HG03460 (cell line): ENCODE results near the gene NT5DC1.

ENCODE experiments used
- ATAC-seq: cut with Tn5 transposase; IDR thresholded peaks from one replicate; pipeline ENCODE4 v1.9.1; 2021; ENCODE audit not compliant: unreplicated experiment

The NT5DC1 gene

DNA sequence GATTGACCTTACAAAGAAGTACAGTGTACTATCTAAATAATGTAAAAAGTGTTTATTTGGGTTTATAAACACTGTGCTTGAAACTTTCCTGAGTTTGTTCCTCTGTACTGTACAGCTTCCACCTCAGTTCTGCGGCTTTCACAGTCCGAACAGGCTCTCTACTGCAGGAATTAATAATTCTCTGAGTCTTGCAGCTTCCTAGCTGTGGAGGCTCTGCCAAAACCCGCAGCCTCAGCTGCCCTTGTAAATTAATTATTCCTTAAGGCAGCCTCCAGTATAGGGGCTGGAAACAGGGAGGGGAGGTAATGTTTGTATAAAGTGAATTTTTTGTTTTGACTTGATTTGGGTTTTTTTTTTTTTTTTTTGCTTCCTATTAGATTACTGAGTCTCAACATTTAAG lies 134.0 kb downstream of the NT5DC1 start:
- no peak for ATAC-seq

DNA sequence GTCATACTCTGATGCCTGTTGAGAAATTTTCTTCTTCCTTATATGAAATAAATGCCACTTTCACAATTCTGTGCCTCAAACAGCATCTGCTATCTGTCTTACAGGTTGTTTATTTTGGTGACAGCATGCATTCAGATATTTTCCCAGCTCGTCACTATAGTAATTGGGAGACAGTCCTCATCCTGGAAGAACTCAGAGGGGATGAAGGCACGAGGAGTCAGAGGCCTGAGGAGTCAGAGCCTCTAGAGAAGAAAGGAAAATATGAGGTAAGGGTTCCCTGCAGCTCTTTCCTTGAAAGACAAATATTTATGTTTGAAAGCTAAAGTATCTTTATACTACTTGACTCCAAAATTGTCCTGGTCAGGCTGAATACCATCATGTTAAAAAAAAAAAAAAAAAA lies 137.4 kb downstream of the NT5DC1 start:
- no peak for ATAC-seq

DNA sequence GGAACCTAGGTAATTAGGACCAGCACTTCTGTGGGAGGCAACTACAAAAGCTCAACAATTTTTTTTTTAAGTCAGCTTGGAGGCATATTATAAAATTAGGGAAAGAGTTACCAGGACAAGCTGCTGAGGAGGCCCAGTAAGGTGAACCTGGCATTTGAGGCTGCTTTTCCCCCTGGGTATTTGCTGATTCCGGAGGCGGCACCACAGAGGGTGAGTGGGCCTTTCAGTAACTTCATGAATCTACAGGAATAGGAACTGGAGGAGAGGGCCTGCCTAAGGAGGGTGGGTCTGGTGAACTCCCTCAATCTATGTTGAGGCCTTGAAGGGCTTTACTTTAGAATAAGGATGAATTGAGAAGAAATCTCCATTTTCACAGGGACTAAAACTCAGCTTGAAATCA lies 138.6 kb downstream of the NT5DC1 start:
- ATAC-seq, result no peak

DNA sequence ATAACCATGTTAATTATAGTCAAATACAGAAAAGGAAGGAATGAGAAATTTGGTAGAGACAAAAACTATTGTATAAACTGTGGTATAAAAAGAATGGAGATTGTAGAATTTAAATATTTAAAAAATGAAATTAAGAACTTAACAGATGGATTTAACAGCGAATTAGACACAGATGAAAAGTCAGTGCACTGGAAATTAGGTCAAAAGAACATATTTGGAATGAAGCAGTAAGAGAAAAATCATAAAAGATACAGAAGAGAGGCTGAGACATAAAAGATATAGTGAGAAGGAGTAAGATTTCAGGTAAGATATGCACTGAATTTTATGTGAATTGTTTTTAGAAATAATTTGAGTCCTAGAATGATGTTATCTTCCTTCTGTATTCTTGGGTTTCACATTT lies 139.2 kb downstream of the NT5DC1 start:
- no peak for ATAC-seq

DNA sequence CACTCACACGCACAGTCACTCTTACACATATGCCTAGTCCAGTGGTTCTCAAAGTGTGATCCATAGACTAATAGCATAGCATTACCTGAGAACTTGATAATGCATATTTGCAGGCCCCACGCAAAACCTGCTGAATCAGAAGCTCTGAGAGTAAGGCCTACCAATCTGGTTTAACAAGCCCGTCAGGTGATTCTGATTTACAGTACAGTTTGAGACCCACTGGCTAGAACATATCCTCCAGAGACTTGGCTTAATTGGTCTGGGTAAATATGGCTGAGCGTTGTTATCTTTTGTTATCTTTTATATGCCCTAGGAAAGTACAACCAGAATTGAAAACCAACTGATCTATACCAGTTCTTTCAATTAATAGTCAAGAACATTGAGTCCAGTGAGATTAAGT lies 143.6 kb downstream of the NT5DC1 start:
- ATAC-seq, result no peak

DNA sequence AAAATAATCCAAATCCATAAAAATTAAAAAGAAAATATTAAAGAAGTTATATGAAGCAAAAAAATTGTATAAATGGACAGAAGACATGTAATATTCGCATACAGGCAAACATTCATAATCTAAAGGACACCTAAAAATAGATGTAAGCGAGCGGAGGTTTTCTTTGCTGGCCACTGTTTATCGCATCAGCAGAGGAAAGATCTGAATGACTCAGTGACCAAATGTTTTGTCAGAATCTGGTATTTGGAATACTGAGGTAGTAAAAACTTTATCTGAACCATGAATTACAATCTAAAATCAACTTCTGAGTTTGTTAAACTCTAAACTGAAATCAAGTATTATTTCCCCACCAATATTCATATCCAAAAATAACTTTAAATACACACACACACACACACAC lies 145.4 kb downstream of the NT5DC1 start:
- no peak for ATAC-seq

DNA sequence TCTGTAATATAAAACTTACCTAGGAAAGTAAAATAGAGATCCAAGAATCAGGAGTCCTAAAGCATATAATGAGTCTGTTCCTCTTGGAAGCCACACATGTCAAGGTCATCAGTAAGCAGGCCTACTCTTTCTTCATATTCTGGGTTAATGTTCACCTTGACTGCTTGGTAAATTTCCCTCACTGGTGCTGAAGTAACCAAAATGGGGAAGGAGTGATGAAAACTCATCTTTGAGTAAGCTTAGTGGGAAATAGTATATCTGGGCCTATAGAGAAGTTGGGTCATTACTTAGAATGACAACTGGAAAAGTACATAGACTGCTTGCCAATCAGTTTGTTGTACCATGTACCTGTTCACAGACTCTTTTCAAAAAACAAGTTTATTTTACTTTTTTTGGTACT lies 146.6 kb downstream of the NT5DC1 start:
- ATAC-seq, result no peak

DNA sequence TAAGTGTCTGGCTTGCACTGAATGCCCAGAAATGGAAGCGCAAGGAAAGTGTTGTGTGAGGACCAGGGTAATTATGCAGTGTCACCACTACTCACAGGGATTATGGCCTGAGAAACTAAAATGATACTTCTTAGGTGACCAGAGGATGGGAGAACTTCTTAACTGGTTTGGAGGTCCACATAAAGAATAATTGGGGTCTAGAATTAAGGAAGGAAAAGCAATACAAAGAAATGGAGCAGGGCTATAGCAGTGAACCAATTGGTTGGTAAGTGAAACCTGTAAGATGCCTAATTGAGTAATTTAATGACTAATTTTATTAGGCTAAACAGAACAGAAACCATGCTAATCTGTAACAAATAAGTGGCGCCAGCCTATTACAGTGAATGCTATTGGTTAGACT lies 147.9 kb downstream of the NT5DC1 start:
- ATAC-seq, result no peak

DNA sequence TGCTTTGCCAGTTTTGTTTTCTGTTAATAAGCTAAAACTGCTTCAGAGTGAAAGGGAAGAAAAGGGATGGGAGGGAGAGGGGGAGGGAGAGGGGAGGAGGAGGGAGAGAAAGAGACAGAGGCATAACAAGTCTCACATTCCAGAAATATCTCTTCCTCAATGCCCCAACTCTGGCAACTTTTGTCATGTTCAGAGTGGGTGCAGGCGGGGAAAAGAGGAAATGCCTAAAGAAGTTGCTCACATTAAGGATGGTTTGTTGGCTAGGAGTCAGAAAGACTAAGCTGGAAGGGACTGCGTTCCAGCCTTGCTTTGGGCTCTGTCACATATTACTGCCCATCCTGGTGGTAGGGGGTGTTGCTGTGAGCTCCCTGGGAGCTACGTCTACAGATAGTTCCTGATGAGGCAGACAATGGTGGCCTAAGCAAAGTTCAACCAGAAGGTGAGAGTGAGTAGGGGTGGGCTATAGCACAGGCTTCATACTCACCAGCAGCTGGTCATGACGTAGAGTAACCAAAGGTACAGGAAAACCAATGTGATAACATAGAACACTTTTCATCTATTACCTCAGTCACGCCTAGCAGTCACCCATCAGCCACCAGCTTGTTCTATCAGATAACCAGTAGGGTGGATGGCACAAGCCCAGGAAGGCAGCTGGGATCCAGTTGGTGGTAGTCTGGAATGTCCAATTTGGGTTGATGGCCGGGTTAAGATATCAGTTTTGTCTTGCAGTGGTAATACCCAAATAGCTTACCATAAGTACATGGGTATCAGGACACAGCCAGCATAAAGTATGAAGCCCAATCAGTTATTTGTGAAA lies 151.1 kb downstream of the NT5DC1 start:
- no peak for ATAC-seq

DNA sequence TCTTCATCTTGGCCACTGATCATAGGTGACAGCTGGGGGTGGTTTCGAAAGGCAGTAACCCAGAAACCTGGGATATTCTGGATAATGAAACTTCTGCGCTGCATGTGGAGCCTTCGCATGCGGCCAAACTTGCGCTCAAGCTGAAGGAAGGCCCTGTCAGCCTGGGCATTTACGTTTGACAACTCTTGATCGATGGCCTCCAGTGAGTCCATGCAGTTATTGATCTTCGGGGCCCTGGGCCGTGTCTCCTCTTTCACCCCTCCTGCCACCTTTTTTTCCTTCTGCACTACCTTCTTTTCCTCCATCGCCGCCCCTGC lies 152.5 kb downstream of the NT5DC1 start:
- no peak for ATAC-seq

DNA sequence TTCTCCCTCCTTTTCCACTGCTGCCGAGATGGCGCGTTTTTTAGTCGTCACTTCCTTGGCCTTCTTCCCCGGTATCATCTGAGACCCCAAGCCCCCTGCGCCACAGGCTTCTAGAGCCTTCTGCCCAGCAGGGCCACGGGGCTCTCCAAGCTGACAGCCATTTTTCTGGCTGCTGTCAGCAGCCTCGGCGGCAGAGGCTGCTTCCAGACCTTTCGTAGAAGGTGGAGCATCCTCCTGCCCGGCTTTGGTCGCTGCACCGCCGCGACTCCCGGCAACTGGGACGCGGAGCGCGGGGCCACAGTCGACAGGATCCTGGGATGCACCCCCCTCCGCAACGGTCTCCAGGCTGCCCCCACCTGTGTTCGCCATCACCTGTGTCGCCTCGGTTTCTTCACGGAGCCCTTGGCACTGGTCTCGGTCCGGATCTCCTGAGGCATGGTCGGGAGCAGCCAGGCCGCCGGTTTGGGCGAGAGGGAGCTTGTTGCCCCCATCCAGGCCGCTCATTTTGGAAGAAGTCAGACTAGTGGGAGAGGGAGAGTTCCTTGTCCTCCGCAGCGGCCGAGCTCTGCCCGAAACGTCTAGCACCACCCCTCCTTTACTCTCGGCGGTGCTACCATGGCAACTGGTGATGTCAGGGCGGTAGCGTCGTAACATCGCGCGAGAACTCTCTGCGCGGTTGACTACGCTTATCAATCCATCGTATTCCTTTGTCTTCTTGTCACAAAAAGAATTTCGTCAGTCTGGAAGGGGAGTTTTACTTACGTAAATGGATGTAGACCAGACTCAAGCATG lies 153.0 kb downstream of the NT5DC1 start, which contains the start of gene TSPYL4:
TSPYL4 (minus strand) TSS at position 571 of the 792 bp plus-strand sequence; CDS start at position 504, 67 bp downstream.
- ATAC-seq, result peak; percentile 99

DNA sequence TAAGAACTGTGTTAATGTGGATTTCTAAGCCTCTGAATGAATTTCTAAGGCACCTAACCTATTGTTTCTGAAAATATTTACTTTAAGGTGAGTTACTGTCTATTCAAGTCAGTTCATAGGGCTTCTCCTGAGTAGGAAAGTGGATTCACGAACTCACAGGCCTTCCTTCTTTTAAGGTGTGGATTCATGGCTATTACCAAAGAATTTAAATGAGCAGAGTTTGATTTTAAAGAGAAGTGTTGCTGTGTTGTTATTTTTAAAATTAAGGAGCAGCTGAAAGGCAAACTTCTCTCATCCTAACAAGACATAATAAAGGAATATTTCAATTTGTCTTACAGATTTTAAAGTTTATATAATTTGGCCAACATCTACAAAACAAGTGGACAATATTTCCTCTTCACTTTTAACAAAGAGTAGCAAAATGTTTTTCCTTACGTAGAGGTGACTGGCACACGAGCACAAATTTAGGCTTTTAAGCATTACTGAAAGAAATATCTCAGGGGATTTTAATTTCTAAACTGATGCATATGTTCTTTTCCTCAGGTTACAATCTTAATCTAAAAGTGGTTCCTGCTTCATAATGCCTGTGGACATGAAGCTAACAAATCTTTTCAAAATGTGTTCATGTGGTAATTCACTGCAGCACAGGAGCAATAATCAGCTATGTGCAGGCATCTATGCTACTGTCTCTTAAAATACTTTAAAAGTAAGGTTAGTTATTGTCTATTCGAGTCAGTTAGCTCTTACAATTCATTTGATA lies 153.8 kb downstream of the NT5DC1 start:
- peak; percentile 23 for ATAC-seq

DNA sequence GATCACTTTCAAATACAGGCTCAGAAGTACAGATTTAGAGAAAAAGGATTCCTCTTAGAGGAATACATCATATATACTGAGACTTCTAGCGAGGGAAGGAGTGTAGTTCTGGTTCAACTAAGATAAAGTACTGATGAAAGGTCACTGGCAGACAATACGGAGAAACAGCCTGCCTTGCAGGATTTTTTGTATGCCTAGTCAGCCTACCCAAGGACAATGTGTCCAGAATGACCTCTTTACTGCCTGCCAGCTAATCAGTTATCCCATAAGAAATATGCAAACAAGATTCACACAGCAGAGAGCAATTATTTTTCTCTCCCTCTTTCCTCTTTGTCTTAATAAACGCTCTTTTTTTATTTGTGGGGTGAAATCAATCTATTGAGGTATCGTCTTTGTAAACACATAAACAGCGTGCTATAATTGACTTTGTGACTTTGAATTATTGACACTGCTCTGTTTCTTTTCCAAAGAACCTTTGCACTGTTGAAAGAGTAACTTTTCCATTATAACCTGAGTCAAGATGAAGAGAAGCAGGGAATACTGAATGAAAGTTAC lies 154.7 kb downstream of the NT5DC1 start:
- no peak for ATAC-seq

DNA sequence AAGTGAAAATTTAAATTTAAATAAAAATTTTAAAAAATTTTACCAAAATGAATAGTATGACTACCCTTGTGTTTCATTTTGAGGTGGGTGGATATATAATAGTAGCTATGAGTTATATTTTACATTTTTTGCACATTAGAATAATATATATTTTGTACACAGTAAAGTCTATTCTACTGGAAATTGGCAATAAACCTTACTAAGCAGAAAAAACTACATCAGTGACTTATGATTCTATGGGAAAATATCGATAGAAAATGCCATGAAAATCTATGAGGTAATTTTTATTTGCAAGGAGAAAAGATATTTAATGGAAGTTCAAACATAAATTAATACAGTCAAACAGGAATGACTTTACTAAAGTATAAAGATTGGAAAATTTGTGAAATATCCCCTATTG lies 156.0 kb downstream of the NT5DC1 start:
- ATAC-seq, result no peak

DNA sequence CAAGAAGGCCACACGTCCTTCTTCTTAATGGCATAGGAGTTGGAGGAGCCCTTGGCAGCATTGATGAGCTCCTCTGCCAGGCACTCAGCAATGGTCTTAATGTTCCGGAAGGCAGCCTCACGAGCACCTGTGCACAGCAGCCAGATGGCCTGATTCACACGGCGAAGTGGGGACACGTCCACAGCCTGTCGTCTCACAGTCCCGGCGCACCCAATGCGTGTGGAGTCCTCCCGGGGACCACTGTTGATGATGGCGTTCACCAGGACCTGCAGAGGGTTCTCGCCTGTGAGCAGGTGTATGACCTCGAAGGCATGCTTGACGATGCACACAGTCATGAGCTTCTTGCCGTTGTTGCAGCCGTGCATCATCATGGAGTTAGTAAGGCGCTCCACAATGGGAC lies 157.9 kb downstream of the NT5DC1 start:
- no peak for ATAC-seq

DNA sequence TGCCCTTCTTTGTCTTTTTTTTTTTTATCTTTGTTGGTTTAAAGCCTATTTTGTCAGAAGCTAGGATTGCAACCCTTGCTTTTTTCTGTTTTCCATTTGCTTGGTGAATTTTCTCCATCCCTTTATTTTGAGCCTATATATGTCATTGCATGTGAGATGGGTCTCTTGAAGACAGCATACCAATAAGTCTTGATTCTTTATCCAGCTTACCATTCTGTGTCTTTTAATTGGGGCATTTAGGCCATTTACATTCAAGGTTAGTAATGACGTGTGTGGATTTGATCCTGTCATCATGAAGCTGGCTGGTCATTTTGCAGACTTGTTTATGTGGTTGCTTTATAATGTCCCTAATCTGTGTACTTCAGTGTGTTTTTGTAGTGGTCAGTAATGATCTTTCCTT lies 162.7 kb downstream of the NT5DC1 start:
- no peak for ATAC-seq

DNA sequence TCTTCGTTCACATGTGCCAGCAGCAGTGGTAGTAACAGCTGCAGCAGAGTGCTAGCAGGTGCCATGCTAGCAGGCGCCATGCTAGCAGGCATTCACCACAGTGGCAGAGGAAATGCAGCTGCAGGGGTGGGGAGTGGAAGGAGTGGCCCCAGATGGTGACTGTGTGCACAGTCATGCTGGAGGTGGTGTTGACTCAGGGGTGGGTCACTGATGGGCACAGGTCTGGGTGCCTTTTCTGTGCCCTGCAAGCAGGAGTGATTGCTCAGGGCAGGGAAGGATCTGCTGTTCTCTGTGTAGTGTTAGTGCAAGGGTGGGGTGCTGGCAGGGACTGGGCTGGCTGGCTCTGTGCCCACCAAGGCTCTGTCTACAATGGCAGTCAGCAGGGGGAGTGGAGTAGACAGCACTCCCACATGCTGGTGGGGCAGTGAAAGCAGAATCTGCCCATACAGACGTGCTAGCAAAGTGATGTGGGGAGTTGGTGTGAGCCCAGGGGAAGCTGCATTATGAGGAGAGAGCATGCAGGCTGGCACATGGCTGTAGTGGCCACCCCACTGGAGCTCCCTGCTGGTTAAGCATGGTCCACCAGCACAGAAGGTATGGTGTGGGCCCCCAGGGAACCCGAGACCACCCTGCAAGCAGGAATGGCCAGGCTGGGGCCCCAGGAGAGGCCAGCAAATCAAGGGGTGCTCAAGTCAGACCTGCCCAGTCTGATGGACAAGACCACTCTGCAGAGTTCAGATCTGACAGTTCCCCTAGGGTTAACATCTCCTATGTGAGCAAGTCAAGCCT lies 164.6 kb downstream of the NT5DC1 start:
- ATAC-seq, result no peak

DNA sequence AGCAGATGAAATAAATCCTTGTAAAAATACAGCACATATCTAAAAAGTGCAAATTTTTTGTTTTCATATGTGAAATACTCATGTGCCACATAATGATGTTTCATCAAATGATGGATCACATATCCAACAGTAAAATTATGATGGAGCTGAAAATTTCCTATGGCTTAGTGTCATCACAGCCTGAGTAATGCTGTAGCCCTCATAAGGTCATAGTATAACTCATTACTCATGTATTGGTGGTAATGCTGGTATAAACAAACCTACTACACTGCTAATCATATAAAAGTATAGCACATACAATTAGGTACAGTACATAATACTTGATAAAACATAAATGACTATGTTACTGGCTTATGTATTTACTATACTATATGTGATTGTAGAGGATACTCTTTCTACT lies 166.2 kb downstream of the NT5DC1 start:
- ATAC-seq, result no peak

DNA sequence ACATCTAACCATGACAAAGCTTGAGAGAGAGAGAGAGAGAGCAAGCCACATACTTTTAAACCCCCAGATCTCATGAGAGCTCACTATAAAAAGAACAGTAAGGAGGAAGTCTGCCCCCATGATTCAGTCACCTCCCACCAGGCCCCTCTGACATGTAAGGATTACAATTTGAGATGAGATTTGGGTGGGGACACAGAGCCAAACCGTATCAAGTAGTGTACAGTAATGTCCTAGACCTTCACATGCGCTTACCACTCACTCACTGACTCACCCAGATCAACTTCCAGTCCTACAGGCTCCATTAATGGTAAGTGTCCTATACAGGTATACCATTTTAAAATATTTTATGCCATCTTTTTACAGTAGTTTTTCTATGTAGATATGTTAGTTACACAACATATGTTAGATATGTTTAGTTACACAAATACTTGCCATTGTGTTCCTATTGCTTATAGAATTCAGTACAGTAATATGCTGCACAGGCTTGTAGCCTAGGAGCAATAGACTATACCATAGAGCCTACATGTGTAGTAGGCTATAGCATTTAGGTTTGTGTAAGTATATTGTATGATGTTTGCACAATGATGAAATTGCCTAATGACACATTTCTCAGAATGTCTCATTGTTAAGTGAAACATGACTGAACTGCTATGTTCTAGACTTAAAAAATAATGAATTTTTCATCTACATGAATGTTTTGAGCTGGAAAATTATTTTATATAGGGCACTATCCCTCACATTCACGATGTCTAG lies 167.4 kb downstream of the NT5DC1 start:
- ATAC-seq, result peak; percentile 18
